HPDE6-E6E7 (cell line): ENCODE data around the gene COL8A1.
A peak's percentile ranks its signal among the peaks of the same experiment; 100 is the strongest.

ENCODE experiments used
- DNase-seq: peaks from one replicate; pipeline ENCODE4 v3.0.0; 2011; ENCODE audit warnings: missing footprints; ENCODE audit errors: extremely low spot score

COL8A1 gene

GRCh38 chr3:99761415-99762165 is 123.2 kb downstream of the COL8A1 start:
- DNase-seq = no peak

- DNase-seq = no peak
Measured at GRCh38 chr3:99762901-99763300, 124.5 kb downstream of the COL8A1 start.

- no peak for DNase-seq
Measured at GRCh38 chr3:99764377-99764776, 126.0 kb downstream of the COL8A1 start.

- no peak for DNase-seq
Measured at GRCh38 chr3:99765042-99765942, 126.9 kb downstream of the COL8A1 start.

- DNase-seq = no peak
Measured at GRCh38 chr3:99767291-99767690, 128.9 kb downstream of the COL8A1 start.

- no peak for DNase-seq
Measured at GRCh38 chr3:99768126-99768525, 129.7 kb downstream of the COL8A1 start.

GRCh38 chr3:99768808-99769501 is 130.6 kb downstream of the COL8A1 start:
- no peak for DNase-seq

- DNase-seq = no peak
Measured at GRCh38 chr3:99772171-99772570, 133.8 kb downstream of the COL8A1 start.

- no peak for DNase-seq
Measured at GRCh38 chr3:99772671-99773070, 134.3 kb downstream of the COL8A1 start.

GRCh38 chr3:99774467-99774866 is 136.1 kb downstream of the COL8A1 start:
- DNase-seq = peak; percentile 46

- no peak for DNase-seq
Measured at GRCh38 chr3:99776516-99777209, 138.3 kb downstream of the COL8A1 start.

- DNase-seq = no peak
Measured at GRCh38 chr3:99777210-99777549, 138.8 kb downstream of the COL8A1 start.

GRCh38 chr3:99777708-99778107 is 139.3 kb downstream of the COL8A1 start:
- DNase-seq = no peak

GRCh38 chr3:99780749-99781148 is 142.4 kb downstream of the COL8A1 start:
- DNase-seq = no peak

- DNase-seq = no peak
Measured at GRCh38 chr3:99781761-99782160, 143.4 kb downstream of the COL8A1 start.

GRCh38 chr3:99783011-99783573 is 144.7 kb downstream of the COL8A1 start:
- DNase-seq = no peak

GRCh38 chr3:99789011-99789721 is 150.8 kb downstream of the COL8A1 start:
- peak; percentile 39 for DNase-seq

GRCh38 chr3:99794485-99794884 is 156.1 kb downstream of the COL8A1 start:
- DNase-seq = no peak

GRCh38 chr3:99795573-99795972 is 157.2 kb downstream of the COL8A1 start:
- no peak for DNase-seq

GRCh38 chr3:99799422-99799821 is 161.0 kb downstream of the COL8A1 start:
- DNase-seq = no peak

- DNase-seq = no peak
Measured at GRCh38 chr3:99803297-99803696, 164.9 kb downstream of the COL8A1 start.
